ENCODE results near the gene COPZ2.

Gene COPZ2

DNA sequence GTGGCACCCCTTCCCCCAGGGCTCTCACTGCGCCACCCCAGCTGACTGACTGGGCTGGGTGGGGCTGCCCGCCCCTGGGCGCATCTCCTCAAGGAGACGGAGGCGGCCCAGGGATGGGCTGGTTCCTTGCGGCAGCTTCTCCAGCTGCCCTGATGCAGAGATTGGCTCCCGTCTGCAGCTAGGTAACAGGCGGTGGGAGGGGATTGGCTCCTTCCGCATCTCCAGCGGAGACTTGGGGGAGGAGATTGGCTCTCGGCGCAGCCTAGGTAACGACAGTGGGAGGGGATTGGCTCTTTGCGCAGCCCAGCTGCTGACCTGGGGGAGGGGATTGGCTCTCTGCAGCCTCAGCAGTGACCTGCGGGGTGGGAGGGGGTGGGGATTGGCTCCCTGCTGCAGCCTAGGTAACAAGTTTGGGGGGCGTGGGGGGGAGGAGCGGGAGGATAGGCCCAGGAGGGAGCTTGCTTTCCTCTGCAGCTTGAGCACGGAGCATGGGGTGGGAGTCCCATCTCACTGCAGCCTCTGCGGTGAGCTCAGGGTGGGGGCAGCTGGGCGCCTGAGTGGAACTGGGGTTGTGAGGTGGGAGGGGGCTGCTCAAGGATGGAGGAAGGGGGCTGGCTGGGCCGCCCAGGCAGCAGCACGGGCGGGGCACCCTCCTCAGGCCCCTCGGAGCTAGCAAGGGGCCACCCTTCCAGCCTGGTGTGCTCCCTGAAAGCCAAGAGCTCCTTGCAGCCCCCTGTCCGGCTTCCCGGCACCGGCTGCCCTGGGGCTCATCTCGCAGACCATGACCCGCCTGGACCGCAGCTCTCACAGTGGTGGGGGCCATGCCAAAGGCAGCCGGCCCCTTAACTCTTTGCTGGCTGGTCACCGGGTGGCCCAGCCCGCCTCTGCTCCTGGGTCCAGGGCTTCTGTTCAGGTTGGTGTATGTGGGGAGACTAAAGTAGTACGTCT, 16.9 kb upstream of the COPZ2 start:
- TF ChIP-seq, protein P1, sequence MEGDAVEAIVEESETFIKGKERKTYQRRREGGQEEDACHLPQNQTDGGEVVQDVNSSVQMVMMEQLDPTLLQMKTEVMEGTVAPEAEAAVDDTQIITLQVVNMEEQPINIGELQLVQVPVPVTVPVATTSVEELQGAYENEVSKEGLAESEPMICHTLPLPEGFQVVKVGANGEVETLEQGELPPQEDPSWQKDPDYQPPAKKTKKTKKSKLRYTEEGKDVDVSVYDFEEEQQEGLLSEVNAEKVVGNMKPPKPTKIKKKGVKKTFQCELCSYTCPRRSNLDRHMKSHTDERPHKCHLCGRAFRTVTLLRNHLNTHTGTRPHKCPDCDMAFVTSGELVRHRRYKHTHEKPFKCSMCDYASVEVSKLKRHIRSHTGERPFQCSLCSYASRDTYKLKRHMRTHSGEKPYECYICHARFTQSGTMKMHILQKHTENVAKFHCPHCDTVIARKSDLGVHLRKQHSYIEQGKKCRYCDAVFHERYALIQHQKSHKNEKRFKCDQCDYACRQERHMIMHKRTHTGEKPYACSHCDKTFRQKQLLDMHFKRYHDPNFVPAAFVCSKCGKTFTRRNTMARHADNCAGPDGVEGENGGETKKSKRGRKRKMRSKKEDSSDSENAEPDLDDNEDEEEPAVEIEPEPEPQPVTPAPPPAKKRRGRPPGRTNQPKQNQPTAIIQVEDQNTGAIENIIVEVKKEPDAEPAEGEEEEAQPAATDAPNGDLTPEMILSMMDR (IDR thresholded peaks at IDR 0.05; ENCODE audit: low read depth, low read length) = no peak
- H3K4me3 ChIP-seq (ENCODE audit: low read depth, low read length) = no peak overlapping the region

DNA sequence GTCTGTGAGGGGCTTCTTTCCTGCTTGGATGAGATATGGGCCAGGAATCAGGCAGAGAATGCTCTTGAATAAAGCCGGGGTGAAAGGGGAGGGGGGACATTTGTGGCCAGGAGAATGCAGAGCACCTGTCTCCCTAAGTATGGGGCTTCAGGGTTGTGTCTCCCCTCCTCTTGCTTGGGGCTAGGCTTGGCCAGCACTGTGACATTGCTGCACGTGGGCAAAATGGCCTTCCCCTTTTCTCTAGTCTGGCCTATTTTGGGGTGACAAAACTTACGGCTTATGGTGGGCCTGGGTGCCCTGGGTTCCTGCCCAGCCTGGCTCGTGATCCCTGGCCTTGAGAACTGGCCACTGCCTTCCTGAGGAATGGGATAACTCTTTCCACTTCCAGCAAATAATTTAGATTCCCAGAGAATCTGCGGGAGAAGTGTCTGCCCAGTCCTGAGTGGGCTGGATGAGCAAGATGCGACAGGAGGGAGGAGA, 16.2 kb upstream of the COPZ2 start:
- TF ChIP-seq, protein P1 (IDR thresholded peaks at IDR 0.05; ENCODE audit: low read depth, low read length) = no peak
- H3K4me3 ChIP-seq (ENCODE audit: low read depth, low read length) = no peak overlapping the region

DNA sequence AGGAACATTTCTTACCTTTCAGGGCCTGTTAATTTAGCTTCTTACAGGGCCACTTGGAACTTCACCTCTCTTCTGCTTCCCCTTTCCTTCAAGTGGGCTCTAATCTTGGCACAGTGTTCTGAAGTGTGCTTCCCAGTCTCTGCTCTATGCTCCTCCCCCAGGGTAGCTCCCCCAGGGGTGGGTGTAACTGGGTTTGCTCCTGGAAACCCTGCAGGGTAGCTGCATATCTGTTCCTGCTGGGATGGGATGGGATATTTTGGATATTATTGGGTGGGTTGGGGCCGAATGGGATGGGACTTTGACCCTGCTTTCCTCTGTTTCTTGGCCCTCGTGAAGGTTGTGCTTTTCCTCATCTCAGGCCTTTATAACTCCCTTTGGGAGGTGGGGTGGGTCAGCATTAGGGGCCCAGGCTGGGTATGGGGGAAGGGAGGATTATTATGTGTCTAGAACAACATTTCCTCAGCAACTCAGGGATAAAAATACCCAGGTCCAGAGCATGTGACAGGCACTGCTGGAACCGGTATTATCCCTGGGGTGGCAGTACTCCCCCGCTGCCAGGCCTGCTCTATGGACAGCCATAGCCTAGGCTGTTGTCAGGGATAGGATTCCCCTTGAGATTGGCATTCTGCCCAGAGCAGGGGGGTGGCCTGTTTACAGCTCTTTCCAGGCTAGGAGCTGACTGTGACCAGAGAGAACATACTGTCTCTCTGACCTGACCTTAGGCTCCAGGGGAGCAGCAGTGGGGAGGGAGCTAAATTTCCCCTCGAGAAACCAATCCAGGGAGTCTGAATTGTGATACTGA, 15.6 kb upstream of the COPZ2 start:
- TF ChIP-seq, protein P1 (IDR thresholded peaks at IDR 0.05; ENCODE audit: low read depth, low read length) = no peak
- H3K4me3 ChIP-seq (ENCODE audit: low read depth, low read length) = peak overlapping the region; percentile 16; the same call in 1 of the 2 replicates

DNA sequence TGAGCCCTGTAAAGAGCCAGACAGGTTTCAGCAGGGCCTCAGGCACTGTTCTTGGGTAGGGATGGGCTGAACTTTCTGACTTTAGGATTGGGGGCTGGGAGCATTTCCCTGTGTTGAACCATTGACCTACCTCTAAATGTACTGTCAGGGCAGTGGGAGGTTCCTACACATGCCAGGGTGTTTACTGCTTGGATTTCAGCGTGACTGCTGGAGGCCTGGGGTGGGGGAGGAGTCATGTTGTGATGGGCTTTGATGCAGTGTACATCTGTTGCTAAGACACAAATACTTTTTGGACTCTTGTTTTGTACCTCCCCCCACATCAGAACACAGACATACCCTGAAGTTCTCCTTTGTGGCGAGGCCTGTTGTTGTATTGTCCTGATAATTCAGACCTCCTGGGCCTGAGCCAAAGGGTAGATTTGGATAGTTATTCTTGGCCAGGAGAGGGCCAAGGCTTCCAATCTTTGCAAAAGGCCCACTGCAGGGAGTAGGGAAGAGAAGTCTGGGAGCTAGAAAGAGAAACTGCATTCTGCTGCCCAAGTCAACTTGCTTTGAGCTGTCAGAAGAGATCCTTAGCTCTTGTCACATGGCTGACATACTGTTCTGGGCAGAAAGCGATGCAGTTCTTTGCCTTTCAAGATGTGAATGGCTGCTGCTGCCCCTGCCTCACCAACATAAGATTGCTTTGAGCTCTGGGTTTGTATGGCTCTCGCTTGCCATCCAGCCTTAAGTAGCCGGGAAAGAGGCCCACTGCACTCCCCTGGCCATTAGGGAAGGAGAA, 14.3 kb upstream of the COPZ2 start:
- H3K4me3 ChIP-seq (ENCODE audit: low read depth, low read length) = peak overlapping the region; percentile 16; the same call in 1 of the 2 replicates
- TF ChIP-seq, protein P1 (IDR thresholded peaks at IDR 0.05; ENCODE audit: low read depth, low read length) = 0 out of 2 replicates have a peak, but pooled peaks have one; percentile 4

DNA sequence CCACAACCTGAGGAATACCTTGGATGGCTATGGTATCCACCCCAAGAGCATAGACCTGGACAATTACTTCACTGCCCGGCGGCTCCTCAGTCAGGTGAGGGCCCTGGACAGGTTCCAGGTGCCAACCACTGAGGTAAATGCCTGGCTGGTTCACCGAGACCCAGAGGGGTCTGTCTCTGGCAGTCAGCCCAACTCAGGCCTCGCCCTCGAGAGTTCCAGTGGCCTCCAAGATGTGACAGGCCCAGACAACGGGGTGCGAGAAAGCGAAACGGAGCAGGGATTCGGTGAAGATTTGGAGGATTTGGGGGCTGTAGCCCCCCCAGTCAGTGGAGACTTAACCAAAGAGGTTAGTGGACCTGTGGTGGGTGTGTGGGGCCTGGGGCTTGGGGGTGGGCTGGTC, 13.7 kb upstream of the COPZ2 start:
- TF ChIP-seq, protein P1 (IDR thresholded peaks at IDR 0.05; ENCODE audit: low read depth, low read length) = no peak
- no peak overlapping the region for H3K4me3 ChIP-seq (ENCODE audit: low read depth, low read length)

DNA sequence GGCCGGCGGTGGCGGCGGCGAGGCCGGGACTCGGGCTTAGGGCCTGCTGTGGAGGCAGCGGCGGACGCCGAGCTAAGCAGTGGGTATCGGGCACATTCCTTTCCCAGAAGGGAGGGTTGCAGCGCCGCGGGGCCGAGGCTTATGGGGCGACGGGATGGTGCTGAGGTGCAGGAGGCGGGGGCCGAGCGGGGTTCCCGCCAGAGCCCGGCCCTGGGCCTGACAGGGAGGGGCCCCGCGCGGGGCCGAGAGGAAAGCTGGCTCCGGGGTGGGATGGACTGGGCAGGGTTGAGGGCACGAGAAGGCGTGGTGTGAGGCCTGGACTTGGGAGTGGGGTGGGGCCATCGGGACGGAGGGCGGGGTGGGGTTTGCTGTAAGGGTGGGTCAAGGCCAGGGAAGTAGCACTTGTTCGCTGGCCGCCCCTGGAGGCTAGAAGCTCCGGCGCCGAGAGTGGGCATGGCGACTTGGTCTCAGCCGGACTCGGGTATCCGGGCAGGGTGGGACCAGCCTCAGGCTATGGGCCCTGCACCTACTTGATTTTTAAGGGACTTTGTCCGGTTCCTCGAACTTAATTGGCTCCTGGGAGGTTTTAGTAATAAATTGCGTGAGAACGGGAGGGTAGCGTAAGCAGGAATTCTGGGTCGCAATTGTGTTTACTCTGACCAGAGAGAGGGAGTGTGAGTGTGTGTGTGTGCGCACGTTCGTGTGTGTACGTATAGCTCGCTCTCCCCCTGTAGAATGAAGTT, 11.0 kb upstream of the COPZ2 start:
- peak overlapping the region; percentile 84 for H3K4me3 ChIP-seq (ENCODE audit: low read depth, low read length)
- TF ChIP-seq, protein P1 (IDR thresholded peaks at IDR 0.05; ENCODE audit: low read depth, low read length) = no peak

Data from WI38 (cell line).